Aorta (tissue), 5 donors: ENCODE measurements around the gene DYNLT4. TPM values are rescaled to one million over a fixed set of nuclear protein-coding genes. Genes with fewer than 3 reads are reported as not detected.
"Not testable (repeated sequence)": the region's sequence is repeated elsewhere in the genome, so short reads cannot be mapped to it uniquely, and the experiment has no call there.

Experiments used
- ATAC-seq: fragments of 200-7000 bp; cut with Tn5 transposase; one replicate; pipeline ENCODE4 v1.9.1; 2022; ENCODE audit warnings: moderate library complexity; ENCODE audit not compliant: low FRiP score
- DNase-seq, 2 donors: peaks; one replicate each; pipeline ENCODE4 v3.0.0-alpha.2; 2020
- H3K27ac ChIP-seq, 2 donors: one replicate each; pipeline ENCODE4 v1.5.1; 2013; ENCODE audit warnings: low read length in 2 of 2, mild to moderate bottlenecking in 2 of 2, moderate library complexity in 2 of 2, control low read depth in 1 of 2, inconsistent platforms in 1 of 2, low read depth in 1 of 2
- H3K27me3 ChIP-seq, 2 donors: one replicate each; pipeline ENCODE4 v1.6.1; 2013; ENCODE audit warnings: control low read depth in 1 of 2, low read length in 1 of 2, mild to moderate bottlenecking in 1 of 2, moderate library complexity in 1 of 2; ENCODE audit not compliant: insufficient read depth in 2 of 2, control insufficient read depth in 1 of 2
- H3K36me3 ChIP-seq, 2 donors: one replicate each; pipeline ENCODE4 v1.6.1; 2013; ENCODE audit warnings: control low read depth in 1 of 2, low read length in 1 of 2, mild to moderate bottlenecking in 1 of 2; ENCODE audit not compliant: insufficient read depth in 2 of 2, control insufficient read depth in 1 of 2
- H3K4me1 ChIP-seq, 2 donors: one replicate each; pipeline ENCODE4 v1.6.1; 2013; ENCODE audit warnings: low read length in 2 of 2, control low read depth in 1 of 2, mild to moderate bottlenecking in 1 of 2, moderate library complexity in 1 of 2; ENCODE audit not compliant: insufficient read depth in 2 of 2, control insufficient read depth in 1 of 2
- H3K4me3 ChIP-seq, 2 donors: one replicate each; pipeline ENCODE4 v1.5.1; 2013; ENCODE audit warnings: low read length in 2 of 2, control low read depth in 1 of 2, mild to moderate bottlenecking in 1 of 2
- H3K9me3 ChIP-seq: one replicate; pipeline ENCODE4 v1.6.1; 2013; ENCODE audit warnings: mild to moderate bottlenecking, low read length; ENCODE audit not compliant: control insufficient read depth
- WGBS, 2 donors: extraction: QIAGEN DNeasy Blood & Tissue Kit; methylation state at CpG; one replicate each; pipeline ENCODE4 v1.1.7; 2013; 5-methylcytosine and 5-hydroxymethylcytosine counted together
- intact Hi-C, 2 donors: fragments of 100-400 bp; cut with DNase I; formaldehyde crosslinking; loops; one replicate each; pipeline versions ENCODE4 v1.14.2 to v1.15.0; 2022
- polyA plus RNA-seq, 2 donors: library from polyadenylated mRNA; stranded (reverse); fragments of 200-250 nt; gene quantifications; one replicate each; pipeline ENCODE4 v1.2.3, GENCODE V29; 2013
- total RNA-seq, 2 donors: library from RNA; stranded (reverse); fragmentation: NEBNext Ultra II Directional; extraction: Animal tissue kit (Norgen Biotek cat#: 25700); gene quantifications; one replicate each; pipeline ENCODE4 v1.2.1, GENCODE V29; 2021
- donor health status: healthy with polysubstance abuse.
- donor health status: Bipolar disorder and iron deficiency.
- donor health status: DM: no; HTN: no; CAD: no.
- donor health status: DM: no; HTN: no; CAD: no.
- donor health status: DM: yes; HTN: yes; CAD: no.

Gene DYNLT4
- total and polyA plus RNA-seq, 4 donors: 0.81 to 3.0 (median 0.87) TPM; not detected in 1

- H3K27ac ChIP-seq, H3K4me3 ChIP-seq, intact Hi-C loops, ATAC-seq, H3K27me3 ChIP-seq, H3K9me3 ChIP-seq, H3K36me3 ChIP-seq, H3K4me1 ChIP-seq: not testable (repeated sequence)
- WGBS, 2 donors: 95% methylated on average over 6 of the region's 6 CpGs
- peak in 1 of 2 donors; percentile 55 for DNase-seq
Measured at GRCh38 chr1:44824392-44824791, 17.2 kb upstream of the DYNLT4 start.

GRCh38 chr1:44822981-44823451 is 15.9 kb upstream of the DYNLT4 start:
- H3K9me3 ChIP-seq: no peaks in the 10 kb centered on the region
- no peaks in the 10 kb centered on the region for H3K36me3 ChIP-seq
- H3K27ac ChIP-seq: no peak overlapping the region
- DNase-seq (peak in 1 of 2 donors; percentile 72), ATAC-seq (no peak)
- no peaks in the 10 kb centered on the region for H3K27me3 ChIP-seq
- no peaks in the 10 kb centered on the region for H3K4me1 ChIP-seq
- no peak overlapping the region for H3K4me3 ChIP-seq
- intact Hi-C loops: no loop called here
- 88 to 94% methylated on average over 14 to 15 of the region's 15 CpGs for WGBS, 2 donors

GRCh38 chr1:44822131-44822701 is 15.1 kb upstream of the DYNLT4 start:
- ATAC-seq: no peak
- no peak overlapping the region for H3K27ac ChIP-seq
- WGBS, 2 donors: 87 to 95% methylated on average over 6 of the region's 6 CpGs
- no peaks in the 10 kb centered on the region for H3K4me1 ChIP-seq
- no peaks in the 10 kb centered on the region for H3K36me3 ChIP-seq
- peak; percentile 46 to 73 for DNase-seq
- intact Hi-C loops: no loop called here
- no peak overlapping the region for H3K4me3 ChIP-seq
- no peaks in the 10 kb centered on the region for H3K27me3 ChIP-seq
- no peaks in the 10 kb centered on the region for H3K9me3 ChIP-seq

- Histone ChIP-seq H3K27me3 (no peaks in the 10 kb centered on the region), H3K4me3 (no peak overlapping the region), H3K27ac (peak overlapping the region in 1 of 2 donors; percentile 1), H3K36me3 (no peaks in the 10 kb centered on the region), H3K9me3 (no peaks in the 10 kb centered on the region), H3K4me1 (no peaks in the 10 kb centered on the region)
- WGBS, 2 donors: 87 to 91% methylated on average over 9 of the region's 9 CpGs
- intact Hi-C loops: no loop called here
- ATAC-seq (no peak), DNase-seq (peak; percentile 45 to 69)
Measured at GRCh38 chr1:44821240-44821715, 14.1 kb upstream of the DYNLT4 start.

- Histone ChIP-seq H3K4me3 (peak overlapping the region; percentile 15 to 56), H3K9me3 (no peaks in the 10 kb centered on the region), H3K27ac (peak overlapping the region; percentile 79 to 96), H3K36me3 (no peaks in the 10 kb centered on the region), H3K4me1 (no peaks in the 10 kb centered on the region), H3K27me3 (no peaks in the 10 kb centered on the region)
- intact Hi-C loops: no loop called here
- 20 to 23% methylated on average over 25 of the region's 25 CpGs for WGBS, 2 donors
- peak; percentile 43 to 55 for DNase-seq
- peak; percentile 44 for ATAC-seq
Measured at GRCh38 chr1:44820328-44821239, 13.4 kb upstream of the DYNLT4 start.

- H3K36me3 ChIP-seq: no peaks in the 10 kb centered on the region
- peak; percentile 85 to 90 for DNase-seq
- H3K27me3 ChIP-seq: no peaks in the 10 kb centered on the region
- no peaks in the 10 kb centered on the region for H3K9me3 ChIP-seq
- intact Hi-C loops: no loop called here
- no peaks in the 10 kb centered on the region for H3K4me1 ChIP-seq
- peak overlapping the region; percentile 15 to 56 for H3K4me3 ChIP-seq
- H3K27ac ChIP-seq: peak overlapping the region; percentile 85 to 96
- peak; percentile 93 for ATAC-seq
- WGBS, 2 donors: 0 to 1% methylated on average over 33 of the region's 33 CpGs
Measured at GRCh38 chr1:44819608-44820327, 12.6 kb upstream of the DYNLT4 start.

- DNase-seq (no peak), ATAC-seq (no peak)
- H3K27me3 ChIP-seq: no peaks in the 10 kb centered on the region
- peak overlapping the region; percentile 30 to 48 for H3K4me3 ChIP-seq
- H3K36me3 ChIP-seq: no peaks in the 10 kb centered on the region
- no peaks in the 10 kb centered on the region for H3K9me3 ChIP-seq
- intact Hi-C loops: no loop called here
- peak overlapping the region; percentile 82 to 85 for H3K27ac ChIP-seq
- H3K4me1 ChIP-seq: no peaks in the 10 kb centered on the region
- WGBS, 2 donors: 0 to 1% methylated on average over 13 of the region's 13 CpGs
Measured at GRCh38 chr1:44819196-44819607, 12.1 kb upstream of the DYNLT4 start.

- H3K27ac ChIP-seq: no peak overlapping the region
- H3K9me3 ChIP-seq: no peaks in the 10 kb centered on the region
- ATAC-seq: no peak
- peak; percentile 25 to 39 for DNase-seq
- H3K4me1 ChIP-seq: no peaks in the 10 kb centered on the region
- 95 to 96% methylated on average over 11 of the region's 11 CpGs for WGBS, 2 donors
- intact Hi-C loops: no loop called here
- no peak overlapping the region for H3K4me3 ChIP-seq
- no peaks in the 10 kb centered on the region for H3K27me3 ChIP-seq
- no peaks in the 10 kb centered on the region for H3K36me3 ChIP-seq
Measured at GRCh38 chr1:44817771-44818495, 10.8 kb upstream of the DYNLT4 start.
